HG03066 (cell line): Measurements from ENCODE around the gene STRADB.
"Not testable (repeated sequence)": the region's sequence is repeated elsewhere in the genome, so short reads cannot be mapped to it uniquely, and the experiment has no call there.

ENCODE experiments used
- ATAC-seq: cut with Tn5 transposase; IDR thresholded peaks from one replicate; pipeline ENCODE4 v1.9.1; 2021; ENCODE audit warnings: low read depth; ENCODE audit not compliant: unreplicated experiment

The STRADB gene

GRCh38 chr2:201451292-201452057 lies at the start of gene STRADB, which contains the start of gene TRAK2:
Gene STRADB (plus strand): TSS chr2:201451740. CDS start chr2:201454841, 3,101 bp downstream.
Gene TRAK2 (minus strand): TSS chr2:201451458. CDS start chr2:201420507, 30,951 bp downstream.
- ATAC-seq, result peak; percentile 94

- no peak for ATAC-seq
These were observed 49.7 kb upstream of the STRADB start for GRCh38 chr2:201401815-201402214.

DNA sequence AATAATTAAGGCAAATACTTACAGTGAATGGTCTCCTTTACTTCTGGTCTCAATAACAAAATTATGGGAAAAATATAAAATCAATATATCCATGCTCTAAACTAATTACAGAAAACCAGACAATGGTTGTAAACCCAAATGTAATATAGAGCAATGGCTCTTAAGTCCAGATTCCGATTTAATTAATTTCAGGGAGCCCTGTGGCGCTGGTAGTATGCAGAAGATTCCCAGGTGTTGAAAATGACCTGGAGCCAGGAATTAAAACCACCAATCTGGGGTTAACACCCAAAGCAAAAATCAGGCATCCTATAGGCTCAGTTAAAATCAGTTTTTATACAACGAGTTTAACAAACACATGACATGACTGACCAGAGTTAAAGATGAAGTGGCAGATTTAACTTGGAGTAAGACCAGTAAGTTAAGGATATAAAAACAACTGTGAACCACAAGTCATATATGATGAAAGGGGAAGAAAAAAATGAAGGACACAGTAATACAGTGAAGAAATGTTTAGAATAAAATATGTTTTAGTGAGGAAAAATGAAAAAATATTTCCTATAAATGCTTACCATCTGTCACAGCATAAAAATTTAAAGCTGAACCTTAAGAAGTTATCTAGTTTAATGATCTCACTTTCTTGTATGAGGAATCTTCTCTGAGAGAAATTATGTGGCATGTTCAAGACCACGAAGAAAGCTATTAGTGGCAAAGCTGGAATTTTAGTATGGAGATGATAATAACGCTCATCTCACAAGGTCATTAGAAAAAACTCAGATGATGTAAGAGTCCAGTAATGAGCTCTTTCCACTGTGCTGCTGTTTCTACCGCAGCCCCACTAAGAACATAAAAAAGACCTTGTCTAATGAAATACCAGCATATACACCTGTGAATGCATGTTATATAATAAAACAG lies 48.6 kb upstream of the STRADB start:
- no peak for ATAC-seq

- no peak for ATAC-seq
These were observed 47.7 kb upstream of the STRADB start for GRCh38 chr2:201403880-201404279.

DNA sequence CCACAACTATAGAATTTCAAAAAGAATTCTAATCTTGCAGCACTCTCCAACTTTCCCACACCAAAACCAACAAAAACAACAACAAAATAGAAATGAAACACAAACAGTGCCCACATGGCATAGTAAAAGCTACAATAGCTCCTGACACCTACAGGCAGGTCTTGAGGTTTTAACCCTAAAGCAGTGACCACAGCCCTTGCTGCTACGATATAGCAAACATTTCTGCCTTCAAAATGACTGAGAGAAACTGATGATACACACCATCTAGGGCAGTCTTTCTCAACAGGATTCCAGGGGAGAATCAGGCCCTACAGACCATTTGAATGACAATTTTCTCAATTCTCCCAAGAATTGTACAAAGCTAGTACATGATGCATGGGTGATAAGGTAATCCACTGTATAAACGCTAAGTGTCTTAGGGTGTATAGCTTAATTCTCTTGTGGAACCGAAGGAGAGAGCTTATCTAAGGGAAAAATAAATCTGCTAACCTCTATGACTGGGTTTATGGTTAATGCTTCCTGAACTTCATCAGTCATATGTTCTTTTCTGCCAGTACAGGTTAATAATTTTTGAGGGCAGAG lies 46.8 kb upstream of the STRADB start:
- no peak for ATAC-seq

DNA sequence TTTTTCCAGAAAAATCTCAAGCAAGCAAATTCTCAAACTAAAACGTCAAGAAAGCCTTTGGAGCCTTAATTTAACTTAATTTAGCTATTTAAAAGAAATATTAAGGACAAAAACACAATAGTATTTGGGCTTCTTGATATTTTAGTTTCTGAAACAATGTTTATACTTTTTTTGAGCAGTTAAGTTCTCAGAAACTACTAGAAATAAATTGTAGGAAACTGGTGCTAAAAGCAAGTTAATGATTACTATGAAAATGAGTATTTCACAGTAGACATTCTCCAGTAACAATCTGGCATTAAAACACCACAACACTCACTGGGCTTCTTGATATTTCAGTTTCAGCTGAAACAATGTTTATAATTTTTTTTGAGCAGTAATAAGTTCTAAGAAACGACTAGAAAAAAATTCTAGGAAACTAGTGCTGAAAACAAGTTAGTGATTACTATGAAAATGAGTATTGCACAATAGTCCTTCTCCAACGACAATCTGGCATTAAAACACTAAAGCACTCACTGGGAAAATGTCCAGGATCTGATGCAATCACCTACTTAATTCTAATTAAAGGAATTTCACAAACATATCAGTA lies 45.4 kb upstream of the STRADB start:
- no peak for ATAC-seq

GRCh38 chr2:201407265-201407664 lies 44.3 kb upstream of the STRADB start:
- ATAC-seq, result no peak

GRCh38 chr2:201408931-201409330 lies 42.6 kb upstream of the STRADB start:
- ATAC-seq, result no peak

DNA sequence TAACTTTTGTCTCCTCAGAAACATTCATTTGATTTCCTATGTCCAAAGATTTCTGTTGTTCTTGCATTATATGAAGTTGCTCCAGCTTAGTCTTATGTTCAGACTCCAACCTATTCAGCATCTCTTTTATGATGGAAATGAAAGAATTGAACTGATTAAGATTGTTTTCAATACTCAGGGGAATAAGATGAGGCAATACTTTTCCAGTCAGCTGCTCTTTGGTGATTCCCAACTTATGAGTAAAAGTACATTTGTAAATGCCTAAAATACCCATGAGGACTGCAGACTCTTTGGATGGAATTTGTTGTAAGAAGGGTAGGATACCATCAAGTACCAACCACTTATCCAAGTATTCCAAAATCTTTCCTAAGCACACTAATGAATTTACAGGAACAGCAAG lies 40.1 kb upstream of the STRADB start:
- ATAC-seq, result no peak

DNA sequence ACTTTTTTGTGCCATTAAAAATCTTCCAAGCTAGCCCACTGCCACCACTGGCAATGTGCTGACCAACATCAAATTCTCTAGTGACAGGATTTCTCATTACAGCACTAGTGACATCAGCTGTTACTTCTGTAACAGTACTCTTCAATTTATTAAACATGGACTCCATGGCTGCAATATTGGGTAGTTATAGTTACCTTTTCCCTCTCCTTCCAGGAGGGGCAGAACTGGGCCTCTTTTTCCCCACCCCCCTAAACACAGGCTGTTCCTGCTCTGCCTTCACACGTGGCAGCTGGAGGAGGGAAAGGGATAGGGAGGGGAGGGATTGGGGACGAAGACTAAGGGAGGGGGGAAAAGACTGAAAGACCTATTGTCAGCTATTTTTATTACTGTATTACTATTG lies 38.4 kb upstream of the STRADB start:
- no peak for ATAC-seq

GRCh38 chr2:201413552-201413951 lies 38.0 kb upstream of the STRADB start:
- ATAC-seq, result peak; percentile 11

- peak; percentile 83 for ATAC-seq
These were observed 37.2 kb upstream of the STRADB start for GRCh38 chr2:201414099-201415023.

- ATAC-seq, result no peak
These were observed 36.4 kb upstream of the STRADB start for GRCh38 chr2:201415149-201415548.

DNA sequence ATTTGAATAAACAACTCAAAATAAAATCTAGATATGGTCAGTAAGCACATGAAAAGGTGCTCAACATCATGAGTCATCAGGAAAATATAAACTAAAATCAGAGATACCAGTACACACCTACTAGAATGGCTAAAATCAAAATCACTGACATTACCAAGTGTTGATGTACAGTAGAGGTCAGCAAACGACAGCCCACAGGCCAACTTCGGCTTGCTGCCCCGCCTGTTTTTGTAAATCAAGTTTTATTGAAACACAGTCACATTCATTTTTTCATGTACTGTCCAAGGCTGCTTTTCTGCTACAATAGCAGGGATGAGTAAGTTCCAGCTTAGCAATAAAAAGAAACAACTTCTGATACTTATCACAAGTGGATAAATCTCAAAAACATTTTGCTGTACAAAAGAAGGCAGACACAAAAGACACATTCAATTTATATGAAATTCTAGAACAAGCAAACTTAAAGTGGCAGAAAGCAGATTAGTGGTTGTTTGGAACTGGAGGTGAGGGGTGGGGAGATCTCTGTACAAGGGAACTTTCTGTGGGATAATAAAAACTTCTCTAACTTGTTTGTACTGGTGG lies 32.4 kb upstream of the STRADB start:
- no peak for ATAC-seq

- no peak for ATAC-seq
These were observed 31.6 kb upstream of the STRADB start for GRCh38 chr2:201419986-201420385.

- ATAC-seq, result no peak
These were observed 31.0 kb upstream of the STRADB start for GRCh38 chr2:201420442-201421113.

GRCh38 chr2:201425952-201426351 lies 25.6 kb upstream of the STRADB start:
- no peak for ATAC-seq

DNA sequence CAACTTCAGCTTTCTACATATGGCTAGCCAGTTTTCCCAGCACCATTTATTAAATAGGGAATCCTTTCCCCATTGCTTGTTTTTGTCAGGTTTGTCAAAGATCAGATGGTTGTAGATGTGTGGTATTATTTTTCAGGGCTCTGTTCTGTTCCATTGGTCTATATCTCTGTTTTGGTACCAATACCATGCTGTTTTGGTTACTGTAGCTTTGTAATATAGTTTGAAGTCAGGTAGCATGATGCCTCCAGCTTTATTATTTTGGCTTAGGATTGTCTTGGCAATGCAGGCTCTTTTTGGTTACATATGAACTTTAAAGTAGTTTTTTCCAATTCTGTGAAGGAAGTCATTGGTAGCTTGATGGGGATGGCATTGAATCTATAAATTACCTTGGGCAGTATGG lies 23.2 kb upstream of the STRADB start:
- not testable (repeated sequence) for ATAC-seq

DNA sequence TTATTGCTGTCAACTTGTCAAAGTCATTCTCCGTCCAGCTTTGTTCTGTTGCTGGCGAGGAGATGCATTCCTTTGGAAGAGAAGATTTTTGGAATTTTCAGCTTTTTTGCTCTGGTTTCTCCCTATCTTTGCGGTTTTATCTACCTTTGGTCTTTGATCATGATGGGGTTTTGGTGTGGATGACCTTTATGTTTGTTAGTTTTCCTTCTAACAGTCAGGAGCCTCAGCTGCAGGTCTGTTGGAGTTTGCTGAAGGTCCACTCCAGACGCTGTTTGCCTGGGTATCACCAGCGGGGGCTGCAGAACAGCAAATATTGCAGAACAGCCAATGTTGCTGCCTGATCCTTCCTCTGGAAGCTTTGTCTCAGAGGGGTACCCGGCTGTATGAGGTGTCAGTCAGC lies 21.7 kb upstream of the STRADB start:
- not testable (repeated sequence) for ATAC-seq
